Ascending aorta (tissue), 2 donors: Measurements from ENCODE around the gene MAP3K5. TPM values are rescaled to one million over a fixed set of nuclear protein-coding genes. Genes with fewer than 3 reads are reported as not detected.

Experiments
- DNase-seq, 2 donors: peaks; one replicate each; pipeline ENCODE4 v3.0.0-alpha.2; 2019; ENCODE audit warnings: low spot score in 2 of 2
- H3K27ac ChIP-seq, 2 donors: fragments of 200-600 bp; sonication (generic); one replicate each; pipeline ENCODE4 v1.5.1; 2016 to 2017; ENCODE audit warnings: mild to moderate bottlenecking in 1 of 2
- H3K27me3 ChIP-seq: fragments of 200-600 bp; sonication (generic); one replicate; pipeline ENCODE4 v1.5.1; 2017
- H3K36me3 ChIP-seq, 2 donors: fragments of 200-600 bp; sonication (generic); one replicate each; pipeline ENCODE4 v1.5.1; 2016
- H3K4me1 ChIP-seq, 2 donors: fragments of 200-600 bp; sonication (generic); one replicate each; pipeline ENCODE4 v1.5.1; 2016 to 2017; ENCODE audit warnings: mild to moderate bottlenecking in 1 of 2
- H3K4me3 ChIP-seq, 2 donors: fragments of 200-600 bp; sonication (generic); one replicate each; pipeline ENCODE4 v1.5.1; 2016 to 2017; ENCODE audit warnings: mild to moderate bottlenecking in 1 of 2
- H3K9me3 ChIP-seq, 2 donors: fragments of 200-600 bp; sonication (generic); one replicate each; pipeline ENCODE4 v1.5.1; 2016
- intact Hi-C: fragments of 100-400 bp; cut with DNase I; formaldehyde crosslinking; loops from one replicate; pipeline ENCODE4 v1.15.1; 2023
- total RNA-seq: library from RNA; depleted of rRNA; stranded (reverse); fragments of >200 nt; gene quantifications from one replicate; pipeline ENCODE4 v1.1.0, GENCODE V29; 2016
- TF ChIP-seq, protein P1 (sequence below), 3 experiments: fragments of 200-600 bp in 2 of 3; fragments of 450-650 bp in 1 of 3; sonication (generic) in 2 of 3; IDR thresholded peaks; one replicate each; pipeline ENCODE4 v1.5.1; 2016 to 2019; ENCODE audit warnings: antibody characterized with exemption in 3 of 3, mild to moderate bottlenecking in 1 of 3, moderate library complexity in 1 of 3

MAP3K5 gene
- total RNA-seq, 1 donor from 2014 or later = 40.9 TPM

DNA sequence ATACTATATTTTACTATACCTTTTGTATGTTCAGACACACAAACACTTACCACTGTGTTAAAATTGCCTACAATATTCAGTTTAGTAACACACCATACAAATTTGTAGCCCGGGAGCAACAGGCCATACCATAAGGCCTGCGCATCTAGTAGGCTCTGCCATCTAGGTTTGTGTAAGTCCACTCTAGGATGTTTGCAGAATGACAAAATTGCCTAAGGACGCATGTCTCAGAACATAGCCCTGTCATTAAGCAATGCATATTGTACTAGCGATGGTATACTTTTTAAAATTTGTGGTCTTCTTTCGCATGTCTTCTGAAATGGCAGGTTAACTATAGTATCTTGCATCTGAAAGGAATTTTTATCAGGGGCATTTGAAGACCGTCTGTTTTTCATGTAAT, 215.5 kb downstream of the MAP3K5 start:
- intact Hi-C loops = no loop called here
- H3K27ac ChIP-seq = no peak overlapping the region
- peaks cover 33 to 80% of the 10 kb centered on the region in 2 donors for H3K36me3 ChIP-seq
- TF ChIP-seq, protein P1, sequence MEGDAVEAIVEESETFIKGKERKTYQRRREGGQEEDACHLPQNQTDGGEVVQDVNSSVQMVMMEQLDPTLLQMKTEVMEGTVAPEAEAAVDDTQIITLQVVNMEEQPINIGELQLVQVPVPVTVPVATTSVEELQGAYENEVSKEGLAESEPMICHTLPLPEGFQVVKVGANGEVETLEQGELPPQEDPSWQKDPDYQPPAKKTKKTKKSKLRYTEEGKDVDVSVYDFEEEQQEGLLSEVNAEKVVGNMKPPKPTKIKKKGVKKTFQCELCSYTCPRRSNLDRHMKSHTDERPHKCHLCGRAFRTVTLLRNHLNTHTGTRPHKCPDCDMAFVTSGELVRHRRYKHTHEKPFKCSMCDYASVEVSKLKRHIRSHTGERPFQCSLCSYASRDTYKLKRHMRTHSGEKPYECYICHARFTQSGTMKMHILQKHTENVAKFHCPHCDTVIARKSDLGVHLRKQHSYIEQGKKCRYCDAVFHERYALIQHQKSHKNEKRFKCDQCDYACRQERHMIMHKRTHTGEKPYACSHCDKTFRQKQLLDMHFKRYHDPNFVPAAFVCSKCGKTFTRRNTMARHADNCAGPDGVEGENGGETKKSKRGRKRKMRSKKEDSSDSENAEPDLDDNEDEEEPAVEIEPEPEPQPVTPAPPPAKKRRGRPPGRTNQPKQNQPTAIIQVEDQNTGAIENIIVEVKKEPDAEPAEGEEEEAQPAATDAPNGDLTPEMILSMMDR (IDR thresholded peaks at IDR 0.05) = no peak
- no peaks in the 10 kb centered on the region for H3K4me1 ChIP-seq
- DNase-seq = no peak
- H3K9me3 ChIP-seq = no peaks in the 10 kb centered on the region
- no peak overlapping the region for H3K4me3 ChIP-seq
- no peaks in the 10 kb centered on the region for H3K27me3 ChIP-seq

DNA sequence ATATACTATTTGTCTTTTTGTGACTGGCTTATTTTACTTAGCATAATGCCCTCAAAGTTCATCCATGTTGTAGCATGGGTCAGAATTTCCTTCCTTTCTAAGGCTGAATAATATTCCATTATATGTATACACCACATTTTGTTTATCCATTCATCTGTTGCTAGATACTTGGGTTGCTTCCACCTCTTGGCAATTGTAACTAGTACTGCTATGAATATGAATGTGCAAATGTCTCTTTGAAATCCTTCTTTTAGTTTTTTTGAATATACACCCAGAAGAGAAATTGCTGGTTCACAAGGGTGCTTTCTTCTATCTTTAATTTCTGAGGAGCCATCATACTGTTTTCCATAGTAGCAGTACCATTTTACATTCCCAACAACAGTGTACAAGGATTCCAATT, 220.8 kb downstream of the MAP3K5 start:
- Histone ChIP-seq H3K27ac (no peak overlapping the region), H3K9me3 (no peaks in the 10 kb centered on the region), H3K36me3 (peaks cover 23 to 55% of the 10 kb centered on the region in 2 donors), H3K27me3 (no peaks in the 10 kb centered on the region), H3K4me1 (no peaks in the 10 kb centered on the region), H3K4me3 (no peak overlapping the region)
- TF ChIP-seq, protein P1 (IDR thresholded peaks at IDR 0.05) = no peak
- DNase-seq = no peak
- intact Hi-C loops = no loop called here

DNA sequence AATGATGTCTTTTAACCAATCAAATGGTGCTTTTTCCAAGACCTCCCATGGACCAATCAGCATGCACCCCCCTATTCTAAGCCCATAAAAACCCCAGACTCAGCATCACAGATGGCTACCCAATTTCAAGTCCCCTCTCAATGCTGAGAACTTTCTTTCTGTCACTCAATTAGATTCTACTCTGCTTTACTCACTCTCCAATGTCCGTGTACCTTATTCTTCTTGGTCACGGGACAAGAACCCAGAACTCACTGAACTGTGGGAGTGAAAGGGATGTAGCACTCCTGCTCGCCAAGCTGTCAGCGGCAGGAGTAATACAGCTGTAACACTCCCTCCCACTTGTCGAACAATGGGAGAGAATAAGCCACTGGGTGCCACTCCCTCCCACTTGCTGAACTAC, 221.2 kb downstream of the MAP3K5 start:
- Histone ChIP-seq H3K36me3 (peaks cover 23 to 55% of the 10 kb centered on the region in 2 donors), H3K27ac (no peak overlapping the region), H3K4me1 (no peaks in the 10 kb centered on the region), H3K27me3 (no peaks in the 10 kb centered on the region), H3K4me3 (no peak overlapping the region), H3K9me3 (no peaks in the 10 kb centered on the region)
- no peak for DNase-seq
- intact Hi-C loops = no loop called here
- TF ChIP-seq, protein P1 (IDR thresholded peaks at IDR 0.05) = no peak

DNA sequence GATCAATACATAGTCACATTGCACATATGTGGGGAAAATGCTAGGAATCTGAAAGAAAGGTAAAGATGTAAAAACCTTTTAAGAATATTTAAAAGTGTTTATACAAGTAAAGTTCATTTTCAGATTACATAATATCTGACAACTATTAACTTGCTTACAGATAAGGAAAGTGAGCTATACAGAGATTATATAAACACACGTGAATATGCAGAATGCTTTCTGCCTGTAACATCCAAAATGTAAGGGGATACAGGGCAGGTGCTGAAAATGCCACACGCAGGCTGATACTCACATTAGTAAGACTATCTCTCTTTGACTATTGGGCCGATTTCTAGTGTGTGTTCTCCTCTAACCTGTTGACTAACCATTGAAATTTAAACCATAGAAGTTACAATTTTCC, 224.1 kb downstream of the MAP3K5 start:
- Histone ChIP-seq H3K9me3 (no peaks in the 10 kb centered on the region), H3K36me3 (peaks cover 14 to 42% of the 10 kb centered on the region in 2 donors), H3K4me3 (no peak overlapping the region), H3K4me1 (peaks cover 0 to 9% of the 10 kb centered on the region in 2 donors), H3K27me3 (no peaks in the 10 kb centered on the region), H3K27ac (no peak overlapping the region)
- intact Hi-C loops = no loop called here
- TF ChIP-seq, protein P1 (IDR thresholded peaks at IDR 0.05) = no peak
- no peak for DNase-seq

DNA sequence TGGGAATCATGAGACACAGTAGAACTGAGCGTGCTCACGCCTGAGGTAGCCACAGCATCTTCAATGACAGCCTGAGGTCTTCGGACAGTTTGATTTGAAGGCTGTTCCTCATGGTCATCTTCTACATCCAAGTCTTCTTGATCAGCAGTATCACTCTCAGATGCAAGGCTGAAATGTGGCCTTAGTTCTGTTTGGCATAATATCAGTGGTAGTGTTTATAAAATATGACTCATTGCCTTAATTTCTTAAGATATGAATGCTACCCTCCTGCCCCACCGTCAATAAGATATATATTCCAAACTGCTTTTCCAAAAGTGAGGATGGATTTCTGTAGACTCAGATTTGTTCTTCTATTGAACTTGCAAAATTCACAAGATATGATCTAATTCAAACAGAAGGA, 224.6 kb downstream of the MAP3K5 start:
- TF ChIP-seq, protein P1 (IDR thresholded peaks at IDR 0.05) = no peak
- Histone ChIP-seq H3K36me3 (peaks cover 11 to 38% of the 10 kb centered on the region in 2 donors), H3K9me3 (no peaks in the 10 kb centered on the region), H3K27me3 (no peaks in the 10 kb centered on the region), H3K4me3 (no peak overlapping the region), H3K27ac (peak overlapping the region in 1 of 2 donors; percentile 11), H3K4me1 (peaks cover 0 to 9% of the 10 kb centered on the region in 2 donors)
- intact Hi-C loops = no loop called here
- DNase-seq = no peak

DNA sequence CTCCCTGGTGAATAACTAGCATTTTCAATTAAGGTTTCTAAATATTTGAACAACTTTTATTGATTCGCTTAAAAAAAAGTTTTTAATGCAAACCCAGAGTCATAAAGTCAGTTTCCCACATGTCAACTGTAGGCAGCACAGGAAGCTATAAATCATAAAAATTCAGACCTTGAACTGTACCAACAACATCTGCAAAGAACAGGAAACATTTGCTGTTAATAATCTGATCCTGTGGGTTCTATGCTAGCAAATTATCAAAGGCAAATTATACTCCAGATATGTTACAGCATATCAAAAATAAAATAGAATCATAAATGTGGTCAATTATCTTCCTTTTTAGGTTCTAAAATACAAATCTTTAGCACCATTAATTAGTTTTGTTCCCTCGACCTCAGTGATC, 225.4 kb downstream of the MAP3K5 start:
- peaks cover 0 to 12% of the 10 kb centered on the region in 2 donors for H3K4me1 ChIP-seq
- peaks cover 11 to 41% of the 10 kb centered on the region in 2 donors for H3K36me3 ChIP-seq
- TF ChIP-seq, protein P1 (IDR thresholded peaks at IDR 0.05) = no peak
- intact Hi-C loops = no loop called here
- DNase-seq = no peak
- H3K27ac ChIP-seq = no peak overlapping the region
- no peaks in the 10 kb centered on the region for H3K9me3 ChIP-seq
- no peak overlapping the region for H3K4me3 ChIP-seq
- H3K27me3 ChIP-seq = no peaks in the 10 kb centered on the region
